Measurements from ENCODE around the gene PPIG. TPM values are rescaled to one million over a fixed set of nuclear protein-coding genes. Genes with fewer than 3 reads are reported as not detected.

PPIG gene
- total RNA-seq, 3 donors from 2014 or later: 45.8 to 66.9 (median 49.2) TPM

GRCh38 chr2:169690958-169691357 is 106.8 kb downstream of the PPIG start:
- TF ChIP-seq CTCF (IDR thresholded peaks at IDR 0.05): no peak
- peaks cover 3% of the 10 kb centered on the region for H3K4me1 ChIP-seq (ENCODE audit: low read depth)
- H3K36me3 ChIP-seq (ENCODE audit: low read depth): no peaks in the 10 kb centered on the region
- no peak for DNase-seq
- no peaks in the 10 kb centered on the region for H3K9me3 ChIP-seq
- intact Hi-C loops (cut with DNase I, micrococcal nuclease): no loop called here
- no peak for ATAC-seq
- no peak overlapping the region for H3K4me3 ChIP-seq

Other genes with a start within 250 kb of the PPIG start
- under 1 TPM in 1 of 3 donors, not detected in 2; 0.06 TPM for gene LRP2, start 221.8 kb upstream of the PPIG start, total RNA-seq
- 1 to 10 TPM; 2.7 to 7.1 (median 4.4) TPM for gene BBS5, start 104.9 kb upstream of the PPIG start, total RNA-seq
- 1 to 10 TPM; 1.1 to 1.5 (median 1.1) TPM for gene KLHL41, start 74.6 kb upstream of the PPIG start, total RNA-seq
- 10 to 100 TPM; 44.4 to 70.5 (median 58.6) TPM for gene FASTKD1, start 10.5 kb upstream of the PPIG start, total RNA-seq
- not detected for gene CFAP210, start 110.1 kb downstream of the PPIG start, total RNA-seq
- gene PHOSPHO2, start 110.1 kb downstream of the PPIG start, total RNA-seq: 10 to 100 TPM in 2 of 3 donors, 1 to 10 TPM in 1; 7.3 to 11.4 (median 10.7) TPM
- gene KLHL23, start 149.5 kb downstream of the PPIG start, total RNA-seq: 10 to 100 TPM; 12.1 to 57.4 (median 13.1) TPM
- 10 to 100 TPM; 29.2 to 72.3 (median 52.9) TPM for gene SSB, start 214.5 kb downstream of the PPIG start, total RNA-seq
- 10 to 100 TPM; 33.3 to 60.3 (median 42.3) TPM for gene METTL5, start 240.6 kb downstream of the PPIG start, total RNA-seq
- gene UBR3, start 243.1 kb downstream of the PPIG start, total RNA-seq: 10 to 100 TPM; 32.5 to 65.8 (median 39.6) TPM